ENCODE results near the gene OR8H3.

GRCh38 chr11:56163804-56164203 lies 41.6 kb downstream of the OR8H3 start:
- TF ChIP-seq ZZZ3 (IDR thresholded peaks at IDR 0.05; ENCODE audit: control insufficient read depth, insufficient read length, low read depth) (no peak), CEBPB (IDR thresholded peaks at IDR 0.05; ENCODE audit: borderline replicate concordance in 1 of 2, low read depth in 2 of 2, low read length in 2 of 2) (no peak)

Measured in GM12878 (cell line).